ENCODE measurements around the gene CACNA1H.

DNA sequence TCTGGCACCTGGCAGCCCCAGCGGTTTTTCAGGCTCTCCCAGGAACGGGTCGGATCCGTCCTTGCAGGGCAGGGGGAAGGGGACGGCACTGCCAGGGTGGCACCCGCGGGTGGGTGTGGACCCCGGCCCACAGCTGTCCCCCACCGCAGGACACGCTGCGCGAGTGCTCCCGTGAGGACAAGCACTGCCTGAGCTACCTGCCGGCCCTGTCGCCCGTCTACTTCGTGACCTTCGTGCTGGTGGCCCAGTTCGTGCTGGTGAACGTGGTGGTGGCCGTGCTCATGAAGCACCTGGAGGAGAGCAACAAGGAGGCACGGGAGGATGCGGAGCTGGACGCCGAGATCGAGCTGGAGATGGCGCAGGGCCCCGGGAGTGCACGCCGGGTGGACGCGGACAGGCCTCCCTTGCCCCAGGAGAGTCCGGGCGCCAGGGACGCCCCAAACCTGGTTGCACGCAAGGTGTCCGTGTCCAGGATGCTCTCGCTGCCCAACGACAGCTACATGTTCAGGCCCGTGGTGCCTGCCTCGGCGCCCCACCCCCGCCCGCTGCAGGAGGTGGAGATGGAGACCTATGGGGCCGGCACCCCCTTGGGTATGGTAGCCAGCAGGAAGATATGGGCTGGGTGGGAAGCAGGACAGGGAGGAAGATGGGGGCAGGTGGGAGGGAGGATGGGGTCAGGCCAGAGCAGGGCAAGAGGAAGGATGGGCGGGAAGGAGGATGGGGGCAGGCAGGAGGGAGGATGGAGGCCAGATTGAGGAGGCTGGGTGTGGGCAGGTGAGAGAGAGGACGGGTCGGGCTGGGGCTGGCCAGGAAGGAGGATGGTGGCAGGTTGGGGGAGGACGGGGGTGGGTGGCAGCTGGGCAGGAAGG is 65.4 kb downstream of the CACNA1H start:
- TF ChIP-seq, protein P1, sequence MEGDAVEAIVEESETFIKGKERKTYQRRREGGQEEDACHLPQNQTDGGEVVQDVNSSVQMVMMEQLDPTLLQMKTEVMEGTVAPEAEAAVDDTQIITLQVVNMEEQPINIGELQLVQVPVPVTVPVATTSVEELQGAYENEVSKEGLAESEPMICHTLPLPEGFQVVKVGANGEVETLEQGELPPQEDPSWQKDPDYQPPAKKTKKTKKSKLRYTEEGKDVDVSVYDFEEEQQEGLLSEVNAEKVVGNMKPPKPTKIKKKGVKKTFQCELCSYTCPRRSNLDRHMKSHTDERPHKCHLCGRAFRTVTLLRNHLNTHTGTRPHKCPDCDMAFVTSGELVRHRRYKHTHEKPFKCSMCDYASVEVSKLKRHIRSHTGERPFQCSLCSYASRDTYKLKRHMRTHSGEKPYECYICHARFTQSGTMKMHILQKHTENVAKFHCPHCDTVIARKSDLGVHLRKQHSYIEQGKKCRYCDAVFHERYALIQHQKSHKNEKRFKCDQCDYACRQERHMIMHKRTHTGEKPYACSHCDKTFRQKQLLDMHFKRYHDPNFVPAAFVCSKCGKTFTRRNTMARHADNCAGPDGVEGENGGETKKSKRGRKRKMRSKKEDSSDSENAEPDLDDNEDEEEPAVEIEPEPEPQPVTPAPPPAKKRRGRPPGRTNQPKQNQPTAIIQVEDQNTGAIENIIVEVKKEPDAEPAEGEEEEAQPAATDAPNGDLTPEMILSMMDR (IDR thresholded peaks at IDR 0.05; ENCODE audit: poor library complexity), result no peak
- no peak for TF ChIP-seq EZH2 (IDR thresholded peaks at IDR 0.05; ENCODE audit: borderline replicate concordance)
